HG03097 (cell line): ENCODE results near the gene YBX2.
"Not testable (repeated sequence)": the region's sequence is repeated elsewhere in the genome, so short reads cannot be mapped to it uniquely, and the experiment has no call there.

Experiments used
- ATAC-seq: cut with Tn5 transposase; IDR thresholded peaks from one replicate; pipeline ENCODE4 v1.9.1; 2021; ENCODE audit not compliant: unreplicated experiment, low FRiP score

Gene YBX2

DNA sequence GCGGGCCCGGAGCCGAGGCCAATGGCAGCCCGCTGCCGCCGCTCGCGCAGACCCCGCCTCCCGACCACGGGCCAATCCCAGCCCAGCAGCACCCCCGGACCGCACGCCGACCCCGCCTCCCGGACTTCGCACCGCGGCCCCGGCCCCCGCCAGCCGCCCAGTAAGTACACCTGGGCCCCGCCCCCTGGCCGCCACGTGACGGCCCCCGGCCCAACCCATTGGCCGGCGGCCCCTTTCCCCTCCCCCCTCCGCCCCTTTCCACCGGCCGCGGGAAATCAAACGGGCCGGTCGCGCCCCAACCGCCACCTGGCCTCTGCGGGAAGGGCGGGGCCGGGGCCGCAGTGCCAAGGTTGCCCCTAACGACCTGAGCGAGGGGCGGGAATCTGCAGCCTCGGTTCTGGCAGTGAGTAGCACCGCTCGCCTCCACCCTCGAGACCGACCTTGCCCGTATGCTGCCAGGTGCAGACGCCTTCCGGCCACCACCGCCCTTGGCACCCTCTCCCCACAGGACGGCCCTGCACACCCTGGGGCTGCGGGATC is at the start of gene YBX2:
Gene YBX2, minus strand, starts transcription at position 26 of the 540 bp plus-strand sequence. CDS start 139 bp downstream, outside the sequence.
- peak; percentile 36 for ATAC-seq

DNA sequence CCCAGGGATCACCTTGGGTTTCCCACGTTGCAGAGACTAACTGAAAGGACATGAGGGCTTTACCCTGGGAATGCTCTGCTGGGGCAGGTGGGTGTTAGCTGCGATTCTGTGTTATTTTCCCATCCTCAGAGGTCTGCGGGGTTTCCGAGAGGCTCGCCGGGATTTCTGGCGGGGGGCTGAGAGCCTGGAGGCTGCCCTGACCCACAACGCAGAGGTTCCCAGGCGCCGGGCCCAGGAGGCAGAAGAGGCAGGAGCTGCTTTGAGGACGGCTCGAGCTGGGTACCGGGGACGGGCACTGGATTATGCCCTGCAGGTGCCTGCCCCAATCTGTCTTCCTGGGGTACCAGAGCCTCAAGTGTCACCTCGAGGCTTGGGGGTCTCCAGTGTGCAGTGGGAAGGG is 48.8 kb upstream of the YBX2 start:
- no peak for ATAC-seq

DNA sequence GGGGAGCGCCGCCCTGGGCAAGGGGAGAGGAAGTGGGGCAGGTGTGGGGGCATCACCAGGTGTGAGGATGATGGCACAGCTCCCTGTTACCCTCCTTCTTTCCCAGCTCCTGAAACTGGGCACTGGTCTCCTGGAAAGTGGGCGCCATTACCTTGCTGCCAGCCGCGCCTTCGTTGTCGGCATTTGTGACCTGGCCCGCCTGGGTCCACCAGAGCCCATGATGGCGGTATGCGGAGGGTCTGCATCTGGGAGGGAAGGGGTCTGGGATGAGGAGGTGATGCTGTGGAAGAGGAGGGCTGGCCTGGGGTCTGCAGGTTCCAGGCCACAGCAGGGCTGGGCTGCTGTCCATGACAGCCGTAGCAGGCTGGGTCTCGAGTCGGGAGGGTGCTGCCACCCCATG is 47.4 kb upstream of the YBX2 start:
- no peak for ATAC-seq

DNA sequence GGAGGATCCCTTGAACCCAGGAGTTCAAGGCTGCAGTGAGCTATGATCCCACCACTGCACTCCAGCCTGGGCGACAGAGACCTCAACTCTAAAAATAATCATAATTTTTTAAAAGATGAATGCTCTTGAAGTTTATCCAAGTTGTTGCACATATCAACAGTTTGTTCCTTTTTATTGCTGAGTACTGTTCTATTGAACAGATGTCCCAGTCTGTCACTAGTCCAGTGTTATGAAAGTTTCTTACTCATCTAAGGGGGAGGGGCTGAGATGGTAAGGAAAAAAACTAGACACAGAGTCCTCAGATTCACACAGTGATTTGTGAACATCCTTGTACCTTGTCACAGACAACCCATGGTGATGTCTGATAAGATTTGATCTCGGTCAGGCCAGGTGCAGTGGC is 45.7 kb upstream of the YBX2 start:
- no peak for ATAC-seq

DNA sequence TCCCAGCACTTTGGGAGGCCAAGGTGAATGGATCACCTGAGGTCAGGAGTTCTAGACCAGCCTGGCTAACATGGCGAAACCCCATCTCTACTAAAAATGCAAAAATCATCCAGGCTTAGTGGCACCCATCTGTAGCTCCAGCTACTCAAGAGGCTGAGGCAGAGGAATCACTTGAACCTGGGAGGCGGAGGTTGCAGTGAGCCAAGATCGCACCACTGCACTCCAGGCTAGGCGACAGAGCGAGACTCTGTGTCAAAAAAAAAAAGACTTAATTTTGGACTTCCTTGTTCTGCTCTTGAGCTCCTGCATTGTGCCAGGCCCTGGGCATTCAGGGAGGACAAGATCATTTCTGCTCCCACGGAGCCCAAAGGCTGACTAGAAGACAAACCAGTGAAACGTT is 43.2 kb upstream of the YBX2 start:
- not testable (repeated sequence) for ATAC-seq

DNA sequence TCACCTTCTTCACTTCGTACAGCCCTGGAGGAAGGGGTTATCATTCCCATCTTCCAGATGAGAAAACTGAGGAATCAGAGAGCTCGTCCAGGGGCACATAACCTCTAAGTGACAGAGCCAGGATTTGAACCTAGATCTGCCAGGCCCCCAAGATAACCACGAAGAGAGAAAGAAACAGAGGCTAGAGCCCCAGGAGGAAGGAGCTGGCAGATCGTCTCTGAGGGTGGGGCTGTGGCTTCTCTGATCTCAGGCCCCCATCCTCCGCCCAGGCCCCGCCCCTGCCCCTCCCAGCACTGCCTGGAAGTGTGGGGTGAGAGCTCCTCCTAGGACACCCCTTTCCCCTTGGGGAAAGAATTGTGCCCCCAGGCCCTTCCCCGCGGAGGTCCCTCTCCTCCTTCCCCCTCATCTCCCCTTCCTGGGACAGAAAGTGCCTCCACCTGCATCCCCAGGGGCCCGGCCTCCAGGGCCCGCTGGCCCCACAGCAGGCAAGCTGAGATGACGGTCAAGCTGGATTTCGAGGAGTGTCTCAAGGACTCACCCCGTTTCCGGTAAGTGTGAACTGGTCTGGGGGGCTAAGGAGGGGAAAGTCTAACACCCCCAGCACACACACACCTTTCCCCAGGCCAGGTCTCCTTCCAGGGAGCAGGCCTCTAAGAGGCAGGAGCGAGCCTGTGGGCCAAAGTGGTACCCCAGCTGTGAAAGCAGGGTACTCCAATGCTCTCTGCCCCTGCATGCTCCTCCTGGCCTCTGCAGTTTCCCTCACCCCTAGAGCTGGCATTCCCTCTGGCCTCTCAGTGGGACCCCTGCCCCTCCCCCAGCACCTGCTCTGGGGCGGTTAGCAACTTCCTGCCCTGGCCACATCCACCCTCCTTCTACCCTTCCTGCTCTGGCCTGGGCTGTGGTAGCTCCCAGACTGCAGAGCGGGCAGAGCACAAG is 42.1 kb upstream of the YBX2 start, which contains the start of gene ACAP1:
Gene ACAP1, plus strand, starts transcription at position 290 of the 936 bp plus-strand sequence. Its CDS starts 206 bp downstream, at position 496.
- no peak for ATAC-seq

DNA sequence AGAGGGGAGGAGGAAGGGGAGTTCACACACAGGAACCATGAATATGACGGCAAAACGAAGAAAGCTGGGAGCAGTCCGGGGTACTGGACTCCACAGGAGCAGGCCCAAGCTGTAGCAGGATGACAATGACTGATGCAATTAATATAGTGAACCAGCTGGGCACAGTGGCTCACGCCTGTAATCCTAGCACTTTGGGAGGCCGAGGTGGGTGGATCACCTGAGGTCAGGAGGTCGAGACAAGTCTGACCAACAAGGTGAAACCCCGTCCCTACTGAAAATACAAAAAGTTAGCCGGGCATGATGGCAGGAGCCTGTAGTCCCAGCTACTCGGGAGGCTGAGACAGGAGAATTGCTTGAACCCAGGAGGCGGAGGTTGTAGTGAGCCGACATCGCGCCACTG is 41.3 kb upstream of the YBX2 start:
- not testable (repeated sequence) for ATAC-seq

DNA sequence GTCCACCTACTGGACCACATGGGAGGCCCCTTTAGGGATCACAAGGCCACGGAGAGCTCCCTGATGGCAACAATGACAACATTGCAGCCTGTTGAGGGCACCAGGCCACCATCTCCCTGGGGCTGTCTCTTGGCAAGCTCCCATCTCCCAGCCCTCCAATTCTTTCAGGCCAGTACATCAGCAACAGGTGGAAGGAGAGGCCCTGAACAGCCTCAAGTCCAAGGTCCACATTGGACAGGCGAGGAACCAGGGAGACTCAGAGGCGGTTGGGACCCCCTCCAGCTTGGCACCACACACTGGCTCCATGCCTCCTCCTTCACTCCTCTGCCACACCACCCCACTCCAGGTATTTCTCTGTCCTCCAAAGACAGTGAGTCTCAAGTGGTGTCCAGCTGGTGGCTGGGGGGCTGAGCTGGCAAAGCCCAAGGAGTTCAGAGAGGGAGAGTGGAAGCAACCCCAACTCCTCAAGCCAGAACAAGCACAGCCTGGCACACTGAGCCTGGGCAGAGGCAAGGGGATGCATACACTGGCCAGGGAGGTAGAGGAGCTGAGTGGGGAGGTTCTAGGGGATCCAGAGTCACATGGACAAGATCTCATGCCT is 40.6 kb upstream of the YBX2 start:
- no peak for ATAC-seq

DNA sequence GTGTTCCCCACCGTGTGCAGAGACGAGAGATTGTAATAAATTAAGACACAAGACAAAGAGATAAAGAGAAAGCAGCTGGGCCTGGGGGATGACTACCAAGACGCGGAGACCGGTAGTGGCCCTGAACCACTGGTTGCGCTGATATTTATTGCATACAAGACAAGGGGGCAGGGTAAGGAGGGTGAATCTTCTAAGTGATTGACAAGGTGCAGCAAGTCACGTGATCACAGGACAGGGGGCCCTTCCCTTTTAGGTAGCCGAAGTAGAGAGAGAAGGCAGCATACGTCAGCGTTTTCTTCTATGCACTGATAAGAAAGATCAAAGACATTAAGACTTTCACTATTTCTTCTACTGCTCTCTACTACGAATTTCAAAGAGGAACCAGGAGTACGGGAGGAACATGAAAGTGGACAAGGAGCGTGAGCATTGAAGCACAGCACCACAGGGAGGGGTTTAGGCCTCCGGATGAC is 38.2 kb upstream of the YBX2 start:
- ATAC-seq: not testable (repeated sequence)

DNA sequence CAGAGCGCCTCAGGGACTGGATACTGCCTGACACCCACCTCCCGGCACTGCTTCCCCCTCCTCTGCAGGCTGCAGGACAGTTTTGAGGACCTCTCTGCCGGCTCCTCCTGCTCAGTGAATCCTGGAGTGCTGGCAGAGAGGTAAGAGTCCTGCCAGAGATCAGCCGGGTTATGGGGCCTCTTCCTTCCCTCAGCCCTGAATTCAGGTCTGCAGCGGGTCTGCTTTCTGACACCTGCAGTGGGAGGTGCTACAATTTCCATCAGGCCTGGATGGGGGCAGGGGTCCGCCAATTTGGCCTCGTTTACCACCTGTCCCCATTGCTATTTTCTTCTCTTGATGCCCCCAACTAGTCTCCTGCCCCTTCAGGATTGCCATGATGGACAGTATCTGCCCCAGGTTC is 37.7 kb upstream of the YBX2 start:
- no peak for ATAC-seq

DNA sequence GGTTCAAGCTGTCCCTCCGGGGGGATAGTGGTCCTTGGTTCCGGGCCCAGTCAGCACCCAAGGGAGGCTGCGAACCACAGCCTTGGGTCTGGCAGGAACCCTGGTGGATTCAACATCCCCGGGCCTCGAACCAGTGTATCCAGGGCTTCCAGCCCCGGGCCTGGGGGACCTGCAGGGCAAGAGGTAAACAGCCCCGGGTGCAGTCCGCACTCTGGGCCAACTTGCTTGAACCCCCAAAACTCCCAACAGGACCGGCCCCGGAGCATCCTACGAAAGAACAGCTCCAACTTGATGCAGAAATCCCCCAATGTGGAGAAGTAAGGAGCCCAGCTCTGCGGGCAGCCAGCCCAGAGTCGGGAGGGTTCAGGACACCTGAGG is 36.2 kb upstream of the YBX2 start:
- no peak for ATAC-seq

DNA sequence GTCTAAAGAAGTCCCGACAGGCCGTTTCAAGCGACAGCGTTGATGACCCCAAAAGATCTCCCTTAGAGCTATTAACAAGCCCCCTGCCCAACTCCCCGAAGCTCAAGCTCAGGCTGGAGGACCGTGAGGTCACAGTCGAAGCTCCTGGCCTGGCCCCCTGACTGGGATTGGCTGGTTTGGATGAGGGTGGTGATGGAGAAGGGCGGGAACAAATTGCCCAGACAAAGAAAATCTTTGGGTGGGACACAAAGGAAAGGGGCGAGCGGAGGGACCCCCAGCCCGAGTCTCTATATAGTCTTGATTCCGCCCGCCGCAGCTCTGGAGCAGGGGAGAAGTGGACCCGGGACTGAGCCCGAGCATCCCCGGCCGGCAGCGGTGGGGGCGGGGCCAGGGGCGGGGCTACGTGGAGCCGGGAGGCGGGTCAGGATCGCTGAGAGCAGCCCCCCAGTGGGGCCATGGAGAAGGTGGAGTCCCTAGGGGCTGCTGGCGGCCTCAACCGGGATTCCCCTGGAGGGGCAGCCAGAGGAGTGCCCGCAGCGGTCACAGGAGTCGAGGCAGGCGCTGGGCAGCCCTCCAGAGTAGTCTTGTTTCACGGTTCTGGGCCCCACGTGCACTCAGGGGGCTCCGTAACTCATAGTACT is 35.7 kb upstream of the YBX2 start:
- peak; percentile 24 for ATAC-seq

DNA sequence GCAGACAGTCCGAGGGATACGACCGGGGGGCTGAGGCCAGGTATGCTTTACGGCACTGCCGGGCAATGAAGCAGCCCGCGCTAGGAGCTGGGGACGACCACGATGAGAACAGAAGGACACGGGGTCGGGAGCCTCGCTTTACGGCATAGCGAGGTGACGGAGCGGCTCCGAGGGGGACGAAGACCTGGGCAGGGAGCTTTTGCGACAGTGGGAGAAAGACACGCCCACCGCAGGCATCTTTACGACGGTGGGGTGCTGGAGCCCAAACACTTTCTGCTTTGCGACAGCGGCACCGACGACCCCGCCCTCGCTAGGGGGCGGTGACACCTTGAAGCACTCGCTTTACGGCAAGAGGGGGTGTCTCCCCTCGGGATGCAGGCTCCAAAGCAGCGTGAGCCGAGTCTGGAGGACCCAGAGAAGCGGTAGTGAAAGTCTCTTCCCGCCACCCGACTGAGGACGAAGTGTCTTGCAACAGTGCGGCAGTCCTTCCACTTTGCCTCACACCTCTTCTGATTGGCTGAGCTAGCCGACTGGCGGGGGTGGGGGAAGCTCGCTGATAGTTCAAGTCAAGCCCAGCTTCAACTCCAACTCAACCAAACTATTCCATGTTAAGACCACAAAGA is 35.0 kb upstream of the YBX2 start:
- peak; percentile 66 for ATAC-seq

DNA sequence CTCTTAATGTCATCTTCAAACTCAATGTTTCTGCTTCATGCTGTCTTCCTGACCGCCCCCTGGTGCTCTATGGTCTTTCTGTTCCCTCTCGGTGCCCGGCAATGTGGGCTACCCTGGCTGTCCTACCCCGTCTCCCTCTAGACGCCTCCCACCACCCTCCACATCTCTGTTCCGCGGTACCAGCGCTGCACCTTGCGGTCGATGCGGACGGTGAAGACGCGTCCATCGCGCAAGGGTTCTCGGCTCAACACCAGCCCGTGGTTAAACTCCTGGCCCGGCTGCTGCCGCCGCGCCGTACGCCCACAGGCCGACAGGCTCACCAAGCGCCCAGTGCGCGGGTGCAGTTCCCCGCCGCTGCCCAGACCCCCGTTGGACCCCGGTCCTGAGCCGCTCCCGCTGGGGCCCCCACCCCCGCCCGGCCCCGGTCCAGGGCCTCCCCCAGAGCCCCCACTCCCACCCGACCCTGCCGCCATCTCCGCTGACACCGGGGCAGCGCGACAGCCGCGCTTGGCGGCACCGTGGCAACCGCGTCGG is 34.5 kb upstream of the YBX2 start, which contains the start of gene NEURL4:
Gene NEURL4, minus strand, starts transcription at position 496 of the 534 bp plus-strand sequence. Its CDS starts 23 bp downstream, at position 473.
- peak; percentile 5 for ATAC-seq

DNA sequence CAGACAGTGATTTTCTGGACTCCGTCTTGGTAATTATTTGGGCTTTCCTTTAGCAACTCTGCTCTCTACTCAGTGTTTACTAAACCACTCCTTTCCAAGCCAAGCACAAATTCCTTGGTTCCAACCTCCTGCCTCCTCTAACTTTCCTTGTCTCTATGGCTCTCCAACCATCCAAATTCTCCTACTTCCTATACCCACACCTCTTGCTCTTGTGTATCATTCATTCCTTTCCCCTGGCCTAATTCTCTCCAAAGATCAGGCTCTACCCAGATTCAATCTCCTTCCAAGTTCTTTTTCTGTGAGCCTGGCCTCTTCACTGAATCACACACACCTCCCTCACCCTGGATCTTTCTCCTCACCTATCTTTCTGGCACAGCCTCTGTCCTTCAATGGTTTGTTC is 33.6 kb upstream of the YBX2 start:
- ATAC-seq: no peak

DNA sequence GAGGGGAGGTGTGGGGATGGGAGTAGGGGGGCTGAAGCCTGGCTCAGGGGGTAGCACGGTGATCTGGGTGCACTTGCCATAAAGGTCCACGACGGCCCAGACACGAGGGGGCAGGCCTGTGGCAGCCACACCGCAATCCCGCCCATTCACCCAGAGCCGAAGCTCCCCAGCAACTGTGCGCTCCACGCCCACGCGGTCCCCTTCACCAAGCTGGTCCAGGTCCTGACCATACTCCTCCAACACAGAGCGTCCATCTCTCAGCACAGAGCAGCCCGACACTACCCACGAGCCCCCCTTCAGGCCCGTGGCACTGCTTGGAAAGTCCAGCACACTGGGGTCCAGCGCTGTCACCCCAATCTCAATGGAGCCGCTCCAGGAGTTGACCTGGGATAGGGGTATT is 33.1 kb upstream of the YBX2 start:
- ATAC-seq: no peak

DNA sequence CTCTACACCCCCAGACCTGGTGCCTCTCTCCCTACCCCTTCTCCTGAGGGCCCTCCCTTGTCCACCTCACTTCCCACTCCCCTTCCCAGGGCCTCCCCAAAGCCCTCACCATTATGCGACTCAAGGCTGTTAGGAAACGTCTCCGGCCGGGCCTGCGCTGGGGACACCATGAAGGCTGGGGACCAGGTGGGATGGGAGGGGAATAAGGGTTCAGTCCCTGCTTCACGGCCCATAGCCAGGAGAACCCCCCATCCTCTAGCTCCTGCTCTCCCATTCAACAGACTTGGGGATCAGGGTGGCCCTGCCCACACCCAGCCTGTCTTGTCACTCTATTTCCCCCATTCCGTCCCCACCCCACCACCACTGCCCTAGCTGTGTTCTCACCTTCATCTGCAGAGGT is 32.6 kb upstream of the YBX2 start:
- ATAC-seq: no peak

DNA sequence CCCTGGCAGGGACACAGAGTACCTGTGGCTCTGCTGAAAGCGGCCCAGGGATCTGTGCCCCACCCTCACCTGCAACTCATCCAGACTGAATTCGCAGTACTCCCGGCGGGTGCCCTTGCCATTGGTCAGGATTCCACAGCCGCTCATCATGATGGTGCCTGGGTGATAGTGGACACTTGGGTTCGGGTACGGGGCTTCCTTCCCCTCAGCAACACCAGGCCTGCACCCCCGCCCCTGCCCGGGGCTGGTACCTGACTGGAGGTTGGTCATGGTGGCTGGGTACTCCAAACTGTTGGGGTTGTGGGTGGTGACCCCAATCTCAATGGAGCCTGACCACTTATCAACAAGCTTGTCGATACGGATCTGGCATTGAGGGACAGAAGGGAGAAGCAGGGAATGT is 31.7 kb upstream of the YBX2 start:
- ATAC-seq: no peak

DNA sequence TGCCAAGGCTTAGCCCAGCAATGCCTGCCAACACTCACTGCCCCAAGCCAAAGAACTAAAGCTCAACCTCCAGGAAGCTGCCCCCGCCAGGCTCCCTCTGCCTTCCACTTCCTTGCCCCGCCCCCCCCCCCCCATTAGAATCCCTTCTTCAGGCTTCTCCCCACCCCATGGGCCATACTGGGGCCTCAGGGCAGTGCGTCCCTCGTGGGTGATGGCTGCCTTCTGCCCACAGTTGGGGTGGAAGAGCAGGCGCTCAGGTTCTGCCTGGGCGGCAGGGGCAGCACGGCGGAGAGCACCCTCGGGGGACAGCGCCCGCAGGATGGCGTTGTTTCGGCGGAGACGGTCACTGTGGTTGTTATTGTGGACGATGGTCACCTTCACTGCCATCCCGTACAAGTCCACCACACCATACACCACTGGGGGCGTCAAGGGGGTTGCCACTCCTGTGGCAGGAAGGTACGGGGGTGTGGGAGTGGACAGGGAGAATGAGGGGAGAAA is 30.6 kb upstream of the YBX2 start:
- ATAC-seq: no peak

DNA sequence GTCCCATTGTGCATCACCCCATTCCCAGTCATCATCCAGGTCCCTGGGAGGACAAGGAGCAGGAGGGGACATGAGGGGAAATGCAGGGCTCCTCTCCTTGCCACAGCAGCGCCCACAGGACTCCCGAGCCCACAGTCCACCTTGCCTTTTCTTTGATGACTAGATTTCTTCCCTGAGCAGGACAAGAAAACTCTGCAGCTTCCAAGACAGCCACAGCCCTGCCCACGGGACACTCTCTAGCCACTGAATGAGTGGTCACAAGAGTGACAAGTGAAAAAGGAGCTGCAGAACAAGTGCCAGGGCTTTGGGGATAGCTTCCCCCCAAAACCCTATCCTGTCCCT is 30.0 kb upstream of the YBX2 start:
- no peak for ATAC-seq
